Measurements from ENCODE around the gene KRT85.

GRCh38 chr12:52415870-52416750, 48.8 kb upstream of the KRT85 start:
- TF ChIP-seq ZNF747 (tag by site-specific recombination; IDR thresholded peaks at IDR 0.05), result no peak
- TF ChIP-seq ZSCAN18 (tag by site-specific recombination; IDR thresholded peaks at IDR 0.05), result no peak
- no peak for TF ChIP-seq ZNF23 (tag by site-specific recombination; IDR thresholded peaks at IDR 0.05; ENCODE audit: borderline replicate concordance)
- TF ChIP-seq, protein P1, sequence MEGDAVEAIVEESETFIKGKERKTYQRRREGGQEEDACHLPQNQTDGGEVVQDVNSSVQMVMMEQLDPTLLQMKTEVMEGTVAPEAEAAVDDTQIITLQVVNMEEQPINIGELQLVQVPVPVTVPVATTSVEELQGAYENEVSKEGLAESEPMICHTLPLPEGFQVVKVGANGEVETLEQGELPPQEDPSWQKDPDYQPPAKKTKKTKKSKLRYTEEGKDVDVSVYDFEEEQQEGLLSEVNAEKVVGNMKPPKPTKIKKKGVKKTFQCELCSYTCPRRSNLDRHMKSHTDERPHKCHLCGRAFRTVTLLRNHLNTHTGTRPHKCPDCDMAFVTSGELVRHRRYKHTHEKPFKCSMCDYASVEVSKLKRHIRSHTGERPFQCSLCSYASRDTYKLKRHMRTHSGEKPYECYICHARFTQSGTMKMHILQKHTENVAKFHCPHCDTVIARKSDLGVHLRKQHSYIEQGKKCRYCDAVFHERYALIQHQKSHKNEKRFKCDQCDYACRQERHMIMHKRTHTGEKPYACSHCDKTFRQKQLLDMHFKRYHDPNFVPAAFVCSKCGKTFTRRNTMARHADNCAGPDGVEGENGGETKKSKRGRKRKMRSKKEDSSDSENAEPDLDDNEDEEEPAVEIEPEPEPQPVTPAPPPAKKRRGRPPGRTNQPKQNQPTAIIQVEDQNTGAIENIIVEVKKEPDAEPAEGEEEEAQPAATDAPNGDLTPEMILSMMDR (tag by site-specific recombination; IDR thresholded peaks at IDR 0.05), result no peak
- no peak for TF ChIP-seq ZFP41 (tag by site-specific recombination; IDR thresholded peaks at IDR 0.05; ENCODE audit: borderline replicate concordance)
- no peak for TF ChIP-seq ZNF202 (tag by site-specific recombination; IDR thresholded peaks at IDR 0.05; ENCODE audit: borderline replicate concordance)
- no peak for TF ChIP-seq ZBTB17 (tag by site-specific recombination; IDR thresholded peaks at IDR 0.05)
- TF ChIP-seq EGR2 (tag by site-specific recombination; IDR thresholded peaks at IDR 0.05; ENCODE audit: low read depth), result no peak
- TF ChIP-seq GLI4 (tag by site-specific recombination; IDR thresholded peaks at IDR 0.05), result no peak
- no peak for TF ChIP-seq PATZ1 (tag by site-specific recombination; IDR thresholded peaks at IDR 0.05)
- no peak for TF ChIP-seq MEIS1 (CRISPR knock-in tag; IDR thresholded peaks at IDR 0.05; ENCODE audit: borderline replicate concordance)
- no peak for TF ChIP-seq ZNF501 (tag by site-specific recombination; IDR thresholded peaks at IDR 0.05)
- no peak for TF ChIP-seq ZNF596 (tag by site-specific recombination; IDR thresholded peaks at IDR 0.05)
- TF ChIP-seq ZNF777 (tag by site-specific recombination; IDR thresholded peaks at IDR 0.05; ENCODE audit: borderline replicate concordance), result no peak
